Body of pancreas (tissue), 4 donors: Measurements from ENCODE around the gene CACNA1E.

ENCODE experiments used
- POLR2A ChIP-seq, 3 donors: fragments of 450-650 bp; IDR thresholded peaks; one replicate each; pipeline ENCODE4 v1.6.1; 2016; ENCODE audit warnings: antibody characterized with exemption in 3 of 3, mild to moderate bottlenecking in 2 of 3
- TF ChIP-seq, protein P1 (sequence below), 7 experiments: fragments of 450-650 bp in 4 of 7; fragments of 200-600 bp in 3 of 7; sonication (generic) in 3 of 7; IDR thresholded peaks; one replicate each; pipeline ENCODE4 v1.5.1; 2016 to 2019; ENCODE audit warnings: antibody characterized with exemption in 7 of 7

- TF ChIP-seq, protein P1, sequence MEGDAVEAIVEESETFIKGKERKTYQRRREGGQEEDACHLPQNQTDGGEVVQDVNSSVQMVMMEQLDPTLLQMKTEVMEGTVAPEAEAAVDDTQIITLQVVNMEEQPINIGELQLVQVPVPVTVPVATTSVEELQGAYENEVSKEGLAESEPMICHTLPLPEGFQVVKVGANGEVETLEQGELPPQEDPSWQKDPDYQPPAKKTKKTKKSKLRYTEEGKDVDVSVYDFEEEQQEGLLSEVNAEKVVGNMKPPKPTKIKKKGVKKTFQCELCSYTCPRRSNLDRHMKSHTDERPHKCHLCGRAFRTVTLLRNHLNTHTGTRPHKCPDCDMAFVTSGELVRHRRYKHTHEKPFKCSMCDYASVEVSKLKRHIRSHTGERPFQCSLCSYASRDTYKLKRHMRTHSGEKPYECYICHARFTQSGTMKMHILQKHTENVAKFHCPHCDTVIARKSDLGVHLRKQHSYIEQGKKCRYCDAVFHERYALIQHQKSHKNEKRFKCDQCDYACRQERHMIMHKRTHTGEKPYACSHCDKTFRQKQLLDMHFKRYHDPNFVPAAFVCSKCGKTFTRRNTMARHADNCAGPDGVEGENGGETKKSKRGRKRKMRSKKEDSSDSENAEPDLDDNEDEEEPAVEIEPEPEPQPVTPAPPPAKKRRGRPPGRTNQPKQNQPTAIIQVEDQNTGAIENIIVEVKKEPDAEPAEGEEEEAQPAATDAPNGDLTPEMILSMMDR (IDR thresholded peaks at IDR 0.05): no peak
- TF ChIP-seq POLR2A (IDR thresholded peaks at IDR 0.05): no peak
Observed at GRCh38 chr1:181451661-181452230, 31.6 kb upstream of the CACNA1E start.
